Calu3 (cell line): ENCODE results near the gene TSHZ1. TPM values are rescaled to one million over a fixed set of nuclear protein-coding genes. Genes with fewer than 3 reads are reported as not detected.

Source experiments
- BruUV-seq: library from RNA; stranded (reverse); fragments of 400-500 nt; replicated peaks from 2 replicates; lab custom pipeline; 2021; lab: Mats Ljungman, UMichigan
- CTCF ChIA-PET: fragments of 300-600 bp; sonication (Branson Sonifier 250); formaldehyde crosslinking; loops from one replicate; lab custom pipeline; 2022; ENCODE audit warnings: antibody characterized with exemption; lab: Charles Lee
- DNase-seq: peaks from one replicate; pipeline ENCODE4 v3.0.0; 2022
- H3K27ac Mint-ChIP-seq: one replicate; pipeline ENCODE4 v1.8.0; 2022; ENCODE audit warnings: mixed read lengths; ENCODE audit not compliant: unreplicated experiment
- H3K27me3 Mint-ChIP-seq: one replicate; pipeline ENCODE4 v1.8.0; 2022; ENCODE audit warnings: mixed read lengths; ENCODE audit not compliant: unreplicated experiment
- H3K36me3 Mint-ChIP-seq: one replicate; pipeline ENCODE4 v1.8.0; 2022; ENCODE audit warnings: mild to moderate bottlenecking, moderate library complexity, mixed read lengths; ENCODE audit not compliant: insufficient read depth, unreplicated experiment
- H3K4me1 Mint-ChIP-seq: one replicate; pipeline ENCODE4 v1.8.0; 2022; ENCODE audit warnings: mild to moderate bottlenecking, low read depth, mixed read lengths; ENCODE audit not compliant: unreplicated experiment
- H3K4me3 Mint-ChIP-seq: one replicate; pipeline ENCODE4 v1.8.0; 2022; ENCODE audit warnings: mild to moderate bottlenecking, low read depth, moderate library complexity, mixed read lengths; ENCODE audit not compliant: unreplicated experiment
- H3K9me3 Mint-ChIP-seq: one replicate; pipeline ENCODE4 v1.8.0; 2022; ENCODE audit warnings: low read depth, mixed read lengths; ENCODE audit not compliant: unreplicated experiment
- CTCF ChIP-seq: fragments of 200-600 bp; IDR thresholded peaks from one replicate; pipeline ENCODE4 v1.8.0; 2022; ENCODE audit warnings: antibody characterized with exemption; ENCODE audit not compliant: unreplicated experiment
- intact Hi-C: fragments of 100-400 bp; cut with micrococcal nuclease; formaldehyde crosslinking; loops from one replicate; pipeline ENCODE4 v1.10.0; 2022; ENCODE audit not compliant: unreplicated experiment
- total RNA-seq: library from RNA; stranded (reverse); gene quantifications from 2 replicates; pipeline ENCODE4 v1.2.3, GENCODE V29; 2022

Gene TSHZ1
- total RNA-seq, 1 experiment from 2014 or later: 10.8 TPM

GRCh38 chr18:75176849-75177248 is 33.7 kb upstream of the TSHZ1 start:
- TF ChIP-seq CTCF: no peak
- Mint-ChIP-seq H3K4me3 (no peak overlapping the region), H3K27ac (no peak overlapping the region), H3K9me3 (no peaks in the 10 kb centered on the region), H3K27me3 (peaks cover 19% of the 10 kb centered on the region), H3K36me3 (no peaks in the 10 kb centered on the region), H3K4me1 (peaks cover 15% of the 10 kb centered on the region)
- CTCF ChIA-PET: no interaction called here
- no TSS peak for BruUV-seq
- no peak for DNase-seq
- intact Hi-C loops: no loop called here

GRCh38 chr18:75178376-75178775 is 32.2 kb upstream of the TSHZ1 start:
- no peaks in the 10 kb centered on the region for H3K9me3 Mint-ChIP-seq
- CTCF ChIA-PET: no interaction called here
- no peak overlapping the region for H3K27ac Mint-ChIP-seq
- intact Hi-C loops: no loop called here
- H3K36me3 Mint-ChIP-seq: peaks cover 2% of the 10 kb centered on the region
- H3K4me1 Mint-ChIP-seq: peaks cover 6% of the 10 kb centered on the region
- DNase-seq: no peak
- BruUV-seq: no TSS peak
- H3K4me3 Mint-ChIP-seq: no peak overlapping the region
- no peak for TF ChIP-seq CTCF
- H3K27me3 Mint-ChIP-seq: peaks cover 4% of the 10 kb centered on the region

- Mint-ChIP-seq H3K9me3 (no peaks in the 10 kb centered on the region), H3K27ac (no peak overlapping the region), H3K36me3 (peaks cover 6% of the 10 kb centered on the region), H3K27me3 (no peaks in the 10 kb centered on the region), H3K4me3 (no peak overlapping the region), H3K4me1 (peaks cover 18% of the 10 kb centered on the region)
- no peak for DNase-seq
- CTCF ChIA-PET: no interaction called here
- no TSS peak for BruUV-seq
- intact Hi-C loops: no loop called here
- TF ChIP-seq CTCF: no peak
These were observed 30.6 kb upstream of the TSHZ1 start for GRCh38 chr18:75179819-75180600.

- CTCF ChIA-PET: interaction anchor here (0.6 kb wide), 2 partner anchors 12 to 834 kb away, joined by 3 to 4 read pairs; no protein-coding TSS in a partner anchor
- peaks cover 4% of the 10 kb centered on the region for H3K9me3 Mint-ChIP-seq
- intact Hi-C loops: no loop called here
- no peak overlapping the region for H3K4me3 Mint-ChIP-seq
- no peaks in the 10 kb centered on the region for H3K27me3 Mint-ChIP-seq
- peak overlapping the region; percentile 69 for H3K27ac Mint-ChIP-seq
- no peak for TF ChIP-seq CTCF
- H3K36me3 Mint-ChIP-seq: peaks cover 6% of the 10 kb centered on the region
- peak; percentile 77 for DNase-seq
- no TSS peak for BruUV-seq
- peaks cover 32% of the 10 kb centered on the region for H3K4me1 Mint-ChIP-seq
These were observed 27.1 kb upstream of the TSHZ1 start for GRCh38 chr18:75183524-75183923.
